Erythroblast (primary cell): Measurements from ENCODE around the gene CACNG8.

Source experiments
- GATA1 ChIP-seq: IDR thresholded peaks from 2 replicates; pipeline ENCODE4 v1.6.1; 2011; ENCODE audit warnings: low read depth, mild to moderate bottlenecking, control low read depth, low read length, moderate library complexity
- POLR2A ChIP-seq: IDR thresholded peaks from 2 replicates; pipeline ENCODE4 v1.6.1; 2011; ENCODE audit warnings: mild to moderate bottlenecking, low read length

DNA sequence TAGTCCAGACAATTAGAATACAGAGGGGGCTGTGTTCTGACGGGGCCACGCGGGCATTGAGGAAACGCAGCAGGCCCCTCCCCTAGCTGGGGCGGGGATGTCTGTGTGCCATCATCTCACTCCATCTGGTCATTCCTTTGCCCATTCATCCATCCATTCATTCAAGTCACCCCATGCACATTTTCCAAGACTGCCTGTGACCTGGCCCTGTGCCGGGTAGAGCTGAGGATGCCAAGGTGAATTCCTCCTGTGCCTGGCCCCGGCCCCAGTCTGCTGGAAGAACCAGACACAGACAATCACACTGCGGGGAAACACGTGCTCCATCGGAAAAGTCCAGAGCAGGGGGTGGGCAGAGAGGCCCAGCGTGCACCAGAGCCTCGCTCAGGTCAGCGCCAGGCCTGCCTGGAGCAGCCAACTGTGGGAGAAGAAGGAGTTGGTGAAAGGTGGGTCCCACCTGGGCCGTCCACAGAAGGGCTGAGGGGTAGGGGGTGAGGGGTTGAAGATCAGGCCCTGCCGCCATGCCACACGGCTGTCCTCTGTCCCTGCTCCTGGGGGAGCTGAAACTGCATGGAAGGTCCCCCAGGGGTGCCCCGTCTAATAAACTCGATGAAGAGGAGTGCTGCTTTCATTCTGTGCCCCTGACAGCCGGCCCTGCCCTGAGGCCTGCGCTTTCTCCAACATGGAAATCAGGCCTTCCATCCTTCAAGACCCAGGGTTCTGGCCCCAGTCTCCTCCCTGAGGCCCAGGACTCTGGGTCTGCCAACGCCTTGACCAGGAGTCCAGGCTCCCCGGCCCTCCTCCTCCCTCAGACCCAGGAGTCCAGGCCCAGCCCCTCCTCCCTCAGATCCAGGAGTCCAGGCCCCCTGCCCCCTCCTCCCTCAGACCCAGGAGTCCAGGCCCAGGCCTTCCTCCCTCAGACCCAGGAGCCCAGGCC, 27.1 kb downstream of the CACNG8 start:
- TF ChIP-seq POLR2A (no peak), GATA1 (no peak)
